ENCODE results near the gene WFS1.

Gene WFS1

DNA sequence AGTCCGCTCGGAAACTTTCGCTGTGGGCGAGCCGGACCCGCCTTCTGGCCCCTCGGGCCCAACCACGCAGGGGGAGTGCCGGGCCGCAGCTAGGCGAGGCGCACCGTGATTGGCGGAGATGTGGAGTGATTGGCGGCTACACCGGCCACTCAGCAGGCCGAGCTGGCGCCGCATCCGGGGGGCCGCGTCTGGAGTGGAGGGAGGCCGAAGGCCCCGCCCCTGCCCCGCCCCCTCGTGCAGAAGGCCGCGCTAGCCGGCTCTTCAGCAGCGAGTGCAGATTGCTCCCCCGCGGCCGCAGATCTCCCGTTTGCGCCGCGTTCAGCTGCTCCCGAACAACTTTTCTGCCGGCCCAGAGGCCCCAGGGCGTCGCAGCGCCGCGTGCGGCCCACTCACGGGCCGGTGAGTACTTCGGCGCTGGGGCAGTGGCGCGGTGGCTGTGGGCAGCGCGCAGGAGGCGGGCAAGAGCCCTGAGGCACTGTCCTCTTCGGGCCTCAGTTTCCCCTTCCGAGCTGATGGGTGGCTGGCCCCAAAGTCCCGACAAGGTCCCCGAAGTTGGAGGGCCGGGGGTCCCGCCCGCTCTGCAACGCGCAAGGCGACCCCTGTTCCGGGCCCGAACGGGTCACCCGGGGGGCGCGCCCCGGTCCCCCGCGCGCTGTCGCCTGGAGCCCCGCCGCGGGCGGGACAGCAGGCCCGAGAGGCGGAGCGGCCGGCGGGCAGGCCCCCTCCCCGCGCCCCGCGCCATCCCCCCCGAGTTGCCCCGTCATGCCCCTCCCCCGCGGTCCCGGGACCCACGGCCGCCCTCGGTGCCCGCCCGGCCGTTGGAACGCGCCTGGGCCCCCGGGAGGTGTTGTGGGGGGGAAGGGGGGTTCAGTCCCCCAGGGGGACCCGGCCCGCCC is at the start of gene WFS1:
TSS of gene WFS1 (plus strand) at position 235 of the 896 bp plus-strand sequence. CDS start 7,606 bp downstream, outside the sequence.
- in situ Hi-C loops (cut with MboI; ENCODE audit: low sequenced_read_pairs, unreplicated experiment): no loop called here
- DNase-seq (ENCODE audit: low spot score): peak; percentile 100
- TF ChIP-seq, protein P1, sequence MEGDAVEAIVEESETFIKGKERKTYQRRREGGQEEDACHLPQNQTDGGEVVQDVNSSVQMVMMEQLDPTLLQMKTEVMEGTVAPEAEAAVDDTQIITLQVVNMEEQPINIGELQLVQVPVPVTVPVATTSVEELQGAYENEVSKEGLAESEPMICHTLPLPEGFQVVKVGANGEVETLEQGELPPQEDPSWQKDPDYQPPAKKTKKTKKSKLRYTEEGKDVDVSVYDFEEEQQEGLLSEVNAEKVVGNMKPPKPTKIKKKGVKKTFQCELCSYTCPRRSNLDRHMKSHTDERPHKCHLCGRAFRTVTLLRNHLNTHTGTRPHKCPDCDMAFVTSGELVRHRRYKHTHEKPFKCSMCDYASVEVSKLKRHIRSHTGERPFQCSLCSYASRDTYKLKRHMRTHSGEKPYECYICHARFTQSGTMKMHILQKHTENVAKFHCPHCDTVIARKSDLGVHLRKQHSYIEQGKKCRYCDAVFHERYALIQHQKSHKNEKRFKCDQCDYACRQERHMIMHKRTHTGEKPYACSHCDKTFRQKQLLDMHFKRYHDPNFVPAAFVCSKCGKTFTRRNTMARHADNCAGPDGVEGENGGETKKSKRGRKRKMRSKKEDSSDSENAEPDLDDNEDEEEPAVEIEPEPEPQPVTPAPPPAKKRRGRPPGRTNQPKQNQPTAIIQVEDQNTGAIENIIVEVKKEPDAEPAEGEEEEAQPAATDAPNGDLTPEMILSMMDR (IDR thresholded peaks at IDR 0.05; ENCODE audit: borderline replicate concordance, control extremely low read depth, extremely low read depth, insufficient read depth, missing control alignments): no peak

- in situ Hi-C loops (cut with MboI; ENCODE audit: low sequenced_read_pairs, unreplicated experiment): no loop called here
- no peak for DNase-seq (ENCODE audit: low spot score)
- TF ChIP-seq, protein P1 (IDR thresholded peaks at IDR 0.05; ENCODE audit: borderline replicate concordance, control extremely low read depth, extremely low read depth, insufficient read depth, missing control alignments): no peak
These were observed 48.3 kb upstream of the WFS1 start for GRCh38 chr4:6221301-6221850.

- peak; percentile 71 for DNase-seq (ENCODE audit: low spot score)
These were observed 47.5 kb upstream of the WFS1 start for GRCh38 chr4:6221851-6222760.

DNA sequence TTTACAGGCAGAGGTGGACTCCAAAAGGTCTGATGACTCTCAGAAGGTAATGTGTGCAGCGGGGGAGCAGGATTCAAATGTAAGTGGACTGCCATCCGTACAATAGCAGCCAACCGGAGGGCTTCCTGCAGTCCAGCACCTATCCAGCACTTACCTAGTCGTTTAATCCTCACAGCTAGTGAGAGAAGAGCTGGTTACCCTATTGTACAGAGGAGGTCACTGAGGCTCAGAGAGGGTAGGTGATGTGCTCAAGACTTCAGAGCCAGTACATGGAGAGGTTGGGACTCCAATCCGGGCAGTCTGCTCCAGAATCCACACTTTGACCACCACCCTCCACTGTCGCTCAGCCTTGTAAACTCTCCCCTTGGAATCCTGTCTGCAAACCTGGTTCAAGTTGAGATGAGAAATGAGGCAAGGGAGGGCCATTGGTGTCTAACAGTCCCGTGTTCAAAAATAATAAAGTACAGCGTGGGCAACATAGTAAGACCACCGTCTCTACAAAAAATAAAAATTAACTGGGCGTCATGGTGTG is 46.8 kb upstream of the WFS1 start:
- in situ Hi-C loops (cut with MboI; ENCODE audit: low sequenced_read_pairs, unreplicated experiment): no loop called here
- DNase-seq (ENCODE audit: low spot score): no peak

More at GRCh38 chr4:6221851-6222760, 47.5 kb upstream of the WFS1 start:
- TF ChIP-seq, protein P1 (IDR thresholded peaks at IDR 0.05; ENCODE audit: borderline replicate concordance, control extremely low read depth, extremely low read depth, insufficient read depth, missing control alignments): no peak
- in situ Hi-C loops (cut with MboI; ENCODE audit: low sequenced_read_pairs, unreplicated experiment): no loop called here

DNA sequence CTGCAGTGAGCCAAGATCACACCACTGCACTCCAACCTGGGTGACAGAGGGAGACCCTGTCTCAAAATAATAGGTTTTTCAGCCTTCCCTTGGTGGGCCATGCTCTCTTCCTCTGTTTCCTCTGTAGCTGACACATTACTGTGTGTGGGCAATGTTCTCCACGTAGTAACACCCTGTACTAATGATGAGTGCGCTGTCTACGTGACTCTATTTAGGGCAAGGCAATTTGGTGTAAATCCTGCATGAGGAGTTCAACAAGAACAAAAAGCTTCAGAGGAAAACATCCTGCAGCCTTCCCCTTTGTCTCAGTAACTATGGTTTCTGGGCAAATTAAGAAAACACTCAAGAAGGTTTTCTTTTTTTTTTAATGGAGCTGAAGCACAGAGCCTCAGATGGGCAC is 44.9 kb upstream of the WFS1 start:
- TF ChIP-seq, protein P1 (IDR thresholded peaks at IDR 0.05; ENCODE audit: borderline replicate concordance, control extremely low read depth, extremely low read depth, insufficient read depth, missing control alignments): peak; percentile 7
- in situ Hi-C loops (cut with MboI; ENCODE audit: low sequenced_read_pairs, unreplicated experiment): no loop called here
- DNase-seq (ENCODE audit: low spot score): no peak

More for the DNA sequence above, 46.8 kb upstream of the WFS1 start:
- TF ChIP-seq, protein P1 (IDR thresholded peaks at IDR 0.05; ENCODE audit: borderline replicate concordance, control extremely low read depth, extremely low read depth, insufficient read depth, missing control alignments): no peak

GRCh38 chr4:6225469-6225868 is 44.2 kb upstream of the WFS1 start:
- TF ChIP-seq, protein P1 (IDR thresholded peaks at IDR 0.05; ENCODE audit: borderline replicate concordance, control extremely low read depth, extremely low read depth, insufficient read depth, missing control alignments): no peak

More at GRCh38 chr4:6225469-6225868, 44.2 kb upstream of the WFS1 start:
- in situ Hi-C loops (cut with MboI; ENCODE audit: low sequenced_read_pairs, unreplicated experiment): no loop called here
- no peak for DNase-seq (ENCODE audit: low spot score)

All from GM13976 (cell line).